H9 (cell line): ENCODE data around the gene ZNF750. TPM values are rescaled to one million over a fixed set of nuclear protein-coding genes. Genes with fewer than 3 reads are reported as not detected.

Experiments used
- DNase-seq: peaks from one replicate; pipeline ENCODE4 v3.0.0-alpha.2; 2017
- H2AFZ ChIP-seq: one replicate; pipeline ENCODE4 v1.6.1; 2013; ENCODE audit warnings: mild to moderate bottlenecking, low read length, control low read depth, moderate library complexity
- H2AK5ac ChIP-seq: 2 replicates; pipeline ENCODE4 v1.6.1; 2013; ENCODE audit warnings: low read length, control low read depth, mixed read lengths; ENCODE audit not compliant: insufficient read length
- H2BK120ac ChIP-seq: one replicate; pipeline ENCODE4 v1.6.1; 2013; ENCODE audit warnings: low read depth, mild to moderate bottlenecking, low read length, control low read depth, inconsistent platforms; ENCODE audit not compliant: poor library complexity, severe bottlenecking
- H2BK12ac ChIP-seq: 2 replicates; pipeline ENCODE4 v1.6.1; 2013; ENCODE audit warnings: low read length, control low read depth, mixed read lengths, low read depth; ENCODE audit not compliant: insufficient read length
- H2BK15ac ChIP-seq: 2 replicates; pipeline ENCODE4 v1.6.1; 2013; ENCODE audit warnings: low read depth, low read length, control low read depth
- H2BK20ac ChIP-seq: one replicate; pipeline ENCODE4 v1.6.1; 2013; ENCODE audit warnings: low read depth, mild to moderate bottlenecking, low read length, control low read depth, inconsistent platforms; ENCODE audit not compliant: poor library complexity, severe bottlenecking
- H2BK5ac ChIP-seq: 2 replicates; pipeline ENCODE4 v1.6.1; 2013; ENCODE audit warnings: low read length, control low read depth, mixed read lengths; ENCODE audit not compliant: insufficient read length
- H3K14ac ChIP-seq: 2 replicates; pipeline ENCODE4 v1.6.1; 2013; ENCODE audit warnings: low read length, control low read depth; ENCODE audit not compliant: insufficient read depth
- H3K18ac ChIP-seq: 2 replicates; pipeline ENCODE4 v1.6.1; 2013; ENCODE audit warnings: low read depth, mild to moderate bottlenecking, mixed read lengths, low read length, control low read depth; ENCODE audit not compliant: insufficient read length
- H3K23ac ChIP-seq: 2 replicates; pipeline ENCODE4 v1.6.1; 2013; ENCODE audit warnings: low read length, control low read depth, mixed read lengths, low read depth; ENCODE audit not compliant: insufficient read length
- H3K23me2 ChIP-seq: 2 replicates; pipeline ENCODE4 v1.6.1; 2013; ENCODE audit warnings: low read depth, mild to moderate bottlenecking, mixed read lengths, low read length, control low read depth; ENCODE audit not compliant: insufficient read length, poor library complexity, severe bottlenecking
- H3K27ac ChIP-seq: 2 replicates; pipeline ENCODE4 v1.5.1; 2013; ENCODE audit warnings: low read length, control low read depth, mixed read lengths, low read depth; ENCODE audit not compliant: insufficient read length
- H3K27me3 ChIP-seq: 2 replicates; pipeline ENCODE4 v1.6.1; 2013; ENCODE audit warnings: low read length, control low read depth, inconsistent platforms; ENCODE audit not compliant: insufficient read depth
- H3K4ac ChIP-seq: 2 replicates; pipeline ENCODE4 v1.6.1; 2013; ENCODE audit warnings: low read depth, mild to moderate bottlenecking, control low read depth, inconsistent platforms, low read length, moderate library complexity
- H3K4me1 ChIP-seq: 2 replicates; pipeline ENCODE4 v1.6.1; 2013; ENCODE audit warnings: low read length, control low read depth, inconsistent platforms; ENCODE audit not compliant: insufficient read depth
- H3K4me2 ChIP-seq: 2 replicates; pipeline ENCODE4 v1.6.1; 2013; ENCODE audit warnings: low read length, control low read depth, mixed read lengths; ENCODE audit not compliant: insufficient read length, insufficient read depth
- H3K56ac ChIP-seq: 2 replicates; pipeline ENCODE4 v1.6.1; 2013; ENCODE audit warnings: low read depth, mild to moderate bottlenecking, mixed read lengths, low read length, control low read depth; ENCODE audit not compliant: insufficient read length
- H3K79me1 ChIP-seq: 2 replicates; pipeline ENCODE4 v1.6.1; 2013; ENCODE audit warnings: low read depth, mild to moderate bottlenecking, moderate library complexity, low read length, control low read depth, inconsistent platforms; ENCODE audit not compliant: insufficient read depth, poor library complexity, severe bottlenecking
- H3K79me2 ChIP-seq: 2 replicates; pipeline ENCODE4 v1.6.1; 2013; ENCODE audit warnings: low read length, control low read depth, inconsistent platforms; ENCODE audit not compliant: insufficient read depth
- H3K9ac ChIP-seq: 2 replicates; pipeline ENCODE4 v1.6.1; 2013; ENCODE audit warnings: low read length, control low read depth, mixed read lengths; ENCODE audit not compliant: insufficient read length; ENCODE audit errors: extremely low read depth
- H3K9me3 ChIP-seq: one replicate; pipeline ENCODE4 v1.6.1; 2013; ENCODE audit warnings: low read depth, low read length, inconsistent platforms; ENCODE audit not compliant: control insufficient read depth
- H3T11ph ChIP-seq: one replicate; pipeline ENCODE4 v1.6.1; 2013; ENCODE audit warnings: mild to moderate bottlenecking, low read length, control low read depth, inconsistent platforms
- H4K20me1 ChIP-seq: one replicate; pipeline ENCODE4 v1.6.1; 2013; ENCODE audit not compliant: control insufficient read depth, insufficient read length, insufficient read depth
- H4K5ac ChIP-seq: 2 replicates; pipeline ENCODE4 v1.6.1; 2013; ENCODE audit warnings: low read depth, mild to moderate bottlenecking, mixed read lengths, low read length, control low read depth; ENCODE audit not compliant: insufficient read length
- H4K8ac ChIP-seq: replicated peaks from 2 replicates; pipeline ENCODE4 v1.6.1; 2013; ENCODE audit warnings: low read length, control low read depth, mixed read lengths, low read depth; ENCODE audit not compliant: insufficient read length
- H4K91ac ChIP-seq: 2 replicates; pipeline ENCODE4 v1.6.1; 2013; ENCODE audit warnings: low read depth, mild to moderate bottlenecking, moderate library complexity, mixed read lengths, low read length, control low read depth; ENCODE audit not compliant: insufficient read length
- H3K27ac Mint-ChIP-seq, 3 experiments: 2 replicates in 2 of 3; 3 replicates in 1 of 3; pipeline ENCODE4 v1.8.0; 2020 to 2021; ENCODE audit warnings: mixed read lengths in 3 of 3, mild to moderate bottlenecking in 1 of 3, moderate library complexity in 1 of 3
- H3K27me3 Mint-ChIP-seq: 2 replicates; pipeline ENCODE4 v1.8.0; 2021; ENCODE audit warnings: low read depth, mild to moderate bottlenecking, moderate library complexity, mixed read lengths
- H3K36me3 Mint-ChIP-seq, 3 experiments: 2 replicates in 2 of 3; 3 replicates in 1 of 3; pipeline ENCODE4 v1.8.0; 2020 to 2021; ENCODE audit warnings: low read depth in 3 of 3, mixed read lengths in 3 of 3; ENCODE audit not compliant: insufficient read depth in 1 of 3
- H3K4me1 Mint-ChIP-seq, 2 experiments: 2 replicates each; pipeline ENCODE4 v1.8.0; 2020; ENCODE audit warnings: mixed read lengths in 2 of 2
- H3K4me3 Mint-ChIP-seq, 2 experiments: 2 replicates in 1 of 2; 3 replicates in 1 of 2; pipeline ENCODE4 v1.8.0; 2020 to 2021; ENCODE audit warnings: mild to moderate bottlenecking in 2 of 2, mixed read lengths in 2 of 2, moderate library complexity in 1 of 2
- H3K9me3 Mint-ChIP-seq, 2 experiments: 2 replicates in 1 of 2; 3 replicates in 1 of 2; pipeline ENCODE4 v1.8.0; 2020; ENCODE audit warnings: mild to moderate bottlenecking in 2 of 2, mixed read lengths in 2 of 2, moderate library complexity in 1 of 2
- CTCF ChIP-seq: fragments of 200-600 bp; sonication (generic); conservative IDR thresholded peaks from 3 replicates; pipeline ENCODE4 v1.8.0; 2021; ENCODE audit warnings: antibody characterized with exemption, mild to moderate bottlenecking
- WGBS: extraction: QIAGEN DNeasy Blood & Tissue Kit; methylation state at CpG from one replicate; pipeline ENCODE4 v1.1.7; 2013; ENCODE audit warnings: missing lambda C conversion rate, low lambda C conversion rate, mixed read lengths; ENCODE audit not compliant: insufficient read length; ENCODE audit errors: extremely low coverage; 5-methylcytosine and 5-hydroxymethylcytosine counted together
- total RNA-seq: library from RNA; stranded (reverse); gene quantifications from 2 replicates; pipeline ENCODE4 v1.2.1, GENCODE V29; 2021

Gene ZNF750
- total RNA-seq, 1 experiment from 2014 or later: not detected

GRCh38 chr17:82831041-82831817, 8.6 kb downstream of the ZNF750 start:
- no peak overlapping the region for H4K8ac ChIP-seq
- H3K4me2 ChIP-seq: no peak overlapping the region
- Mint-ChIP-seq H3K9me3 (peaks cover 3 to 12% of the 10 kb centered on the region in 2 experiments; a peak in 2 of 5 replicates), H3K36me3 (peaks cover 26 to 43% (median 41%) of the 10 kb centered on the region in 3 experiments), H3K4me3 (no peak overlapping the region), H3K27me3 (no peaks in the 10 kb centered on the region; the same call in 1 of the 2 replicates), H3K4me1 (peaks cover 7 to 9% of the 10 kb centered on the region in 2 experiments; a peak in 3 of 4 replicates), H3K27ac (peak overlapping the region; percentile 50 to 91 (median 65); a peak in 5 of 7 replicates)
- no peak overlapping the region for H2BK5ac ChIP-seq
- WGBS: no CpG with 5 or more reads among the region's 29 CpGs
- H3K27me3 ChIP-seq: no peaks in the 10 kb centered on the region
- no peaks in the 10 kb centered on the region for H3K79me1 ChIP-seq
- H3K18ac ChIP-seq: no peak overlapping the region
- no peaks in the 10 kb centered on the region for H3K23me2 ChIP-seq
- no peaks in the 10 kb centered on the region for H3K9me3 ChIP-seq
- H4K91ac ChIP-seq: no peak overlapping the region
- no peak overlapping the region for H2BK15ac ChIP-seq
- H3K27ac ChIP-seq: no peak overlapping the region
- no peaks in the 10 kb centered on the region for H4K20me1 ChIP-seq
- H3T11ph ChIP-seq: no peak overlapping the region
- no peak overlapping the region for H2BK12ac ChIP-seq
- H3K4ac ChIP-seq: no peak overlapping the region
- H2AK5ac ChIP-seq: no peak overlapping the region
- H3K14ac ChIP-seq: no peak overlapping the region
- no peak overlapping the region for H3K9ac ChIP-seq
- H3K23ac ChIP-seq: no peak overlapping the region
- H2BK20ac ChIP-seq: no peak overlapping the region
- H3K56ac ChIP-seq: no peak overlapping the region
- no peak overlapping the region for H4K5ac ChIP-seq
- H2AFZ ChIP-seq: no peak overlapping the region
- peaks cover 2% of the 10 kb centered on the region; the same call in 1 of the 2 replicates for H3K79me2 ChIP-seq
- no peak for DNase-seq
- no peak for TF ChIP-seq CTCF
- no peak overlapping the region for H2BK120ac ChIP-seq
- no peaks in the 10 kb centered on the region for H3K4me1 ChIP-seq
